Ishikawa (cell line): ENCODE results near the gene ARMC2.

ENCODE experiments used
- CREB1 ChIP-seq: IDR thresholded peaks from 2 replicates; pipeline ENCODE4 v1.6.1; 2012; ENCODE audit warnings: low read depth
- EGR1 ChIP-seq: IDR thresholded peaks from 2 replicates; pipeline ENCODE4 v1.6.1; 2012
- EP300 ChIP-seq: IDR thresholded peaks from 2 replicates; pipeline ENCODE4 v1.6.1; 2012; ENCODE audit warnings: borderline replicate concordance
- MAX ChIP-seq: IDR thresholded peaks from 2 replicates; pipeline ENCODE4 v1.6.1; 2012
- NFIC ChIP-seq: IDR thresholded peaks from 2 replicates; pipeline ENCODE4 v1.6.1; 2012
- RAD21 ChIP-seq: IDR thresholded peaks from 2 replicates; pipeline ENCODE4 v1.6.1; 2012; ENCODE audit warnings: low read depth
- TAF1 ChIP-seq: IDR thresholded peaks from 2 replicates; pipeline ENCODE4 v1.6.1; 2012; ENCODE audit warnings: low read depth, mild to moderate bottlenecking
- TCF12 ChIP-seq: IDR thresholded peaks from 2 replicates; pipeline ENCODE4 v1.6.1; 2012; ENCODE audit warnings: low read depth
- TEAD4 ChIP-seq: IDR thresholded peaks from 2 replicates; pipeline ENCODE4 v1.6.1; 2012

DNA sequence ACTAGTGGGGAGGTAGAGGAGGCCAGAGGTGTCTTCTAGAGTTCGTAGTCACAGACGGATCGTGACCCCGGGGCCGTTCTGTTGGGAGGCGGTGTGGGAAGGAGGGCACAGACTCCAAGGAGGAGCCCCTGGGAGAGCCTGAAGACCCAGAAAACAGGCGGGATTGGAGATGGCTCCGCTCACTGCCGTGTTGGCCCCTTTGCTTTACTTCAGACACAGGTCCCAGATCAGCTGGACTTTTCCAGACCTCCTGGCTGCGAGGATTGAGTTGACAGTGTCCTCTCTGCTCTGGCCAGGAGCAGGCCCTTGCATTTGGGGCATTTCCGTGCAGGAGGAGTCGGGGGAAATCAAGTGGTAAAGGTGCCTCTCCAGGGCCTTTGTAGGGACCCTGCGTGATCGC lies 112.9 kb downstream of the ARMC2 start:
- TF ChIP-seq RAD21 (no peak), EGR1 (no peak), NFIC (no peak), TEAD4 (no peak), TCF12 (no peak), CREB1 (no peak), EP300 (no peak), MAX (no peak), TAF1 (no peak)
